PC-3 (cell line): ENCODE results near the gene CTNND2.

Experiments used
- CTCF ChIP-seq: fragments of 300-600 bp; sonication (generic); conservative IDR thresholded peaks from 2 replicates; pipeline ENCODE4 v1.5.1; 2017; ENCODE audit warnings: antibody characterized with exemption, low read depth, mild to moderate bottlenecking, low read length
- EZH2 ChIP-seq: fragments of 300-600 bp; sonication (generic); IDR thresholded peaks from one replicate; pipeline ENCODE4 v1.6.1; 2017; ENCODE audit warnings: antibody characterized with exemption, mild to moderate bottlenecking, low read length; ENCODE audit not compliant: unreplicated experiment
- EZH2phosphoT487 ChIP-seq: fragments of 300-600 bp; sonication (generic); IDR thresholded peaks from 2 replicates; pipeline ENCODE4 v1.6.1; 2018; ENCODE audit warnings: mild to moderate bottlenecking, antibody characterized with exemption, low read length, borderline replicate concordance

- TF ChIP-seq CTCF (no peak), EZH2 (no peak), EZH2phosphoT487 (no peak)
Measured at GRCh38 chr5:11143456-11144267, 760.6 kb downstream of the CTNND2 start.
